Stimulated activated CD8-positive, alpha-beta memory T cell treated with anti-CD3 and anti-CD28 coated beads, Interleukin-15, amount 100 ng/mL, for 24 hours (primary cell): ENCODE results near the gene PPM1G.
A peak's percentile ranks its signal among the peaks of the same experiment; 100 is the strongest.
"Not testable (repeated sequence)": the region's sequence is repeated elsewhere in the genome, so short reads cannot be mapped to it uniquely, and the experiment has no call there.

ENCODE experiments used
- DNase-seq: peaks from one replicate; pipeline ENCODE4 v3.0.0-alpha.2; 2020; ENCODE audit warnings: low read depth

The PPM1G gene

DNA sequence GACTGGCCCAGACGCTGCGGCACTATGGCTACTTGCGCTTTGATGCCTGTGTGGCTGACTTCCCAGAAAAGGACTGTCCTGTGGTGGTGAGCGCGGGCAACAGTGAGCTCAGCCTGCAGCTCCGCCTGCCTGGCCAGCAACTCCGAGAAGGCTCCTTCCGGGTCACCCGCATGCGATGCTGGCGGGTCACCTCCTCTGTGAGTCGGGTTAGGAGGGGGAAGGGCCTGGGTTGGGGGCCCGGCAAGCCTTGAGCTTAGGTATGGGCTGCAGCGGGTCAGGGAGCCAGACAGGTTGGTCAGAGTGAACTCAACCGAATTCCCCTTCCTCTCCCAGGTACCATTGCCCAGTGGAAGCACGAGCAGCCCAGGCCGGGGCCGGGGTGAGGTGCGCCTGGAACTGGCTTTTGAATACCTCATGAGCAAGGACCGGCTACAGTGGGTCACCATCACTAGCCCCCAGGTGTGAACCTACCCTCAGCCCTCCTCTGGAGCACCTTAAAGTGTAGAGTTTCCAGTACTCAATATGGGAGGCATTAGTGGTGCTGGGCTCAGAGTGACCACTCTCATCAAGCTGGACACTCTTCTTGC, 33.8 kb downstream of the PPM1G start:
- no peak for DNase-seq

DNA sequence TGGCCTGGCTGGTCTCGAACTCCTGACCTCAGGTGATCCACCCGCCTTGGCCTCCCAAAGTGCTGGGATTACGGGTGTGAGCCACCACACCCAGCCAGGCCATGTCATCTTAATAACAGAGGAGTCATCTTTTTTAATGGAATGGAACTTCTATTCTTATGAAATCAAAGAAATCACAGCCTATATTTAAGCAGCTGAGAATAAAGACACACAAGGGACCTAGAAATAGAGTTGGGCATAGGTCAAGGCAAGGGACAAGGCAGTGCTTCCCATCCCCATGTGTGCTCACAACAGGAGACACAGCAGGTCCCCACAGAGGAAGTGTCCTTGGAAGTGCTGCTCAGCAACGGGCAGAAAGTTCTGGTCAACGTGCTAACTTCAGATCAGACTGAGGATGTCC, 35.8 kb downstream of the PPM1G start:
- no peak for DNase-seq

DNA sequence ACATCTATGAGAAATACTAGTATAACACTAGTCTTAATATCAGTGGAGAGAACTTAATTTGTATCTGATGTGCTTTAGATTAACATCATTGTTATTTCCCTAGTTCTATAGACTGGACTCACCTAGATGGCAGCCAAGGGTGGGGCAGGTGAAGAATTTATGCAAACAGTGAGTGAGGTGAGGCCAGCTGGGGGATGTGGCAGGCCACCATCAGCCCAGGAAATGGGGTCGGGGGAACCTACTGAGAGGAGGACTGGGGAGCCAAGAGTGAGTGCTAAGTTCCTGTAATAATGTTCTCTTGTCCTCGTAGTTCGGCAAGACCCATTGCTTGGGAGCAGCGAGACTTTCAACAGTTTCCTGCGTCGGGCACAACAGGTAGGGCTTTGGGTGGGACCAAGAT, 36.5 kb downstream of the PPM1G start:
- no peak for DNase-seq

DNA sequence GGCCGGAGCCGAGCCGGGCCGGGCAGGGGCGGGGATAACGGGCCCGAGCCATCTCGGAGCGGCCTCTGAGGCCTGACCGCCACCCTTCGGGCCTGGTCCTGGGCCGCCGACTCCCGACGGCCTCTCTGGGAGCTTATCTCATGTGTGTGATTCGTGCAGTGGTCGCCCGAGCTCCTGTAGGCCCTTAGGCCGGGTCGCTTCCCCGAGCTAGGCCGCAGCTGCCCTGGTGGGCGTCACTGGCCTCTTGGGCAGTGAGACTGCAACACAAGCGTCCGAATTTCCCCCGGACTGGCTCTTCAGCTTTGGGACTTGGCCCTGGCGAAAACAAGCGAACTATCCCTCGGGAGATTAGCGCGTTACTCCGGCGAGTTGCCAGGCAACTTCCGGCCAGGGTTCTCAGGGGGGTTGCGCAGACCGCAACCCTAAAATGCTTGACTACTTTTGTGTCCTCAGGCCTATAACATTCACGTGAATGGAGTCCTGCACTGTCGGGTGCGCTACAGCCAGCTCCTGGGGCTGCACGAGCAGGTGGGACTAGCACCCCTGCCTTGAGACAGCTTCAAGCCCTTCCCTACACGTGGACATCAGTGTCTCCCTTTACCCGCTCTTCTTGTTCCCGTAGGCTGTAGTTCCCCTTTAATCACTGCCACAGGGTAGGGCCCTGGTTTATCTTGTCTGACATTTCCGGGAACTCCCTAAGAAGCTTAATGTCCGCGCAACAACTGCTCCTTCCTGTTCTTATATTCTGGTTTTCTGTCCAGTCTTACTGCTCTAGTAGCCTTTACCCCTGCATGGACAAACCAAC, 38.4 kb downstream of the PPM1G start:
- DNase-seq = no peak

DNA sequence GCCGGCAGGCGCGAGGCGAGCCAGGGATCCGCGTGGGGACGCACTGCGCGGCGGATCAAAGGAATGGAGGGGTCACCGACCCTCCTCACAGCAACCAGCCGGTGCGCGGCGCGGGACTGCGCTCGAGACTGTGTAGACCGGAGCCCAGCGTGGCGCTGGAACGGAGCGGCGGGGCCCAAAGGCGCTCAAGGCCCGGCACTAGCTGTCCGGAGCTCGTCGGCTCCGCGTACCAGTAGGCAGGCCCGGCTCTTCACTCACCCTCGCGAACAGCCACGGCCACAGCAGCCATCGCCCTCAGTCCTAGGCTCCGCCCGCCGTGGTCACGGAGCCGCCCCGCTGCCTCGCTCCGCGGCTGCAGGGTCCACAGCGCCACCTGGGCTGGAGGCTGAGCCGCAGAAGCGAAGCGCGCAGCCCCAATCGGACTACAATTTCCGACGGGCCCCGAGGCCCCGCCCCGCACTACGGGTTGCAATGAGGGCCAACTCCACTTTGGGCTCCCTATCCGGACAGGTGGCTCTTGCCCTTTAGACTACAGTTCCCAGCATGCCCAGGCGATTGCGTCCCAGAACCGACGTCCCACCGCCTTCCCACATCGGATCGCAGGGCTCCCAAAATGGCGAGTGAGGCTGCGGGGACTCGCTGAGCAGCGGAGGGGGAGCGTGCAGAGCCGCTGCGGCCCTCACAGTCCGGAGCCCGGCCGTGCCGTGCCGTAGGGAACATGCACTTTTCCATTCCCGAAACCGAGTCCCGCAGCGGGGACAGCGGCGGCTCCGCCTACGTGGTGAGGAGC, 39.2 kb downstream of the PPM1G start, which contains the start of the genes EIF2B4 and SNX17:
EIF2B4 (minus strand) TSS at position 313 of the 790 bp plus-strand sequence; CDS start at position 289, 24 bp downstream.
SNX17 (plus strand) TSS at position 591 of the 790 bp plus-strand sequence; CDS start at position 719, 128 bp downstream.
- DNase-seq = peak; percentile 97

DNA sequence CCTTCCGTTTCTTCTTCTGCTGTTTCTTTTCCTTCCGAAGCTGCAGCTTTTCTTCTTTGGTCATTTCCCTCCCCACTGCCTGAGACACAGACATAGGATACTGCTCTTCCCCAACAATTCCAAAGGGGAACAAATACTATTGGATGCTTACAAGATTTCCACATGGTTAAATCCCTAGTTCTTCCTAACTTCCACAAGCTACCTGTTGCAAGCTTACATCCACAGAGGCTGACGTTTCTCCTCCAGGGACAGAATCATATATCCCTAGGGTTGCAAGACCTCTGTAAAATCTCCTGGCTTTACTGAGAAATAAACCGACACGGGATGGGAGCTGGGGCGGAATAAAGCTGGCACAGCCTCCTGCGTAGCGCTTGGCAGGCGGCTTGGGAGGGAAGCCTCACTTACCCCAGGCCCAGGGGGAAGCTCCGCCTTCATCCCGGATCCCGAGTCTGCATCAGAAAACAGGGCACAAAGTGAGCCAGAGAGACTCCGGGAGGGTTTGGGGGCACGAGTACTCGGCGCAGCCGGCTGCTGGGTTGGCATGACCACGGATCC, 39.8 kb downstream of the PPM1G start:
- no peak for DNase-seq

DNA sequence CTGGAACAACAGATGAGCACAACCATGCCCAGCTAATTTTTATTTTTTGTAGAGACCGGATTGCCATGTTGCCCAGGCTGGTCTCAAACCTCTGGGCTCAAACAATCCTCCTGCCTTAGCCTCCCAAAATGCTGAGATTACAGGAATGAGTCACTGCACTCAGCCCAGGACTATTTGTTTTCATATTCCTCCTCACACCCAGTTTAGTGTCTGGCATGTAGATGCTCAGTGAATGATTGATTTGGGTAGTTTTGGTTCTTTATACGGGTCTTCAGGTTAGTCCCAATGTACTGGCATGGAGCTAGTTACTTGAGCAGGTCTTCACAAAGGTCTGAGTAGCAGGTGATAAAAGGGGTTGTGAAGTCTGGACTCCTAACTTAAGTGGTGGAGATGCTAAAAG, 45.5 kb downstream of the PPM1G start:
- no peak for DNase-seq

DNA sequence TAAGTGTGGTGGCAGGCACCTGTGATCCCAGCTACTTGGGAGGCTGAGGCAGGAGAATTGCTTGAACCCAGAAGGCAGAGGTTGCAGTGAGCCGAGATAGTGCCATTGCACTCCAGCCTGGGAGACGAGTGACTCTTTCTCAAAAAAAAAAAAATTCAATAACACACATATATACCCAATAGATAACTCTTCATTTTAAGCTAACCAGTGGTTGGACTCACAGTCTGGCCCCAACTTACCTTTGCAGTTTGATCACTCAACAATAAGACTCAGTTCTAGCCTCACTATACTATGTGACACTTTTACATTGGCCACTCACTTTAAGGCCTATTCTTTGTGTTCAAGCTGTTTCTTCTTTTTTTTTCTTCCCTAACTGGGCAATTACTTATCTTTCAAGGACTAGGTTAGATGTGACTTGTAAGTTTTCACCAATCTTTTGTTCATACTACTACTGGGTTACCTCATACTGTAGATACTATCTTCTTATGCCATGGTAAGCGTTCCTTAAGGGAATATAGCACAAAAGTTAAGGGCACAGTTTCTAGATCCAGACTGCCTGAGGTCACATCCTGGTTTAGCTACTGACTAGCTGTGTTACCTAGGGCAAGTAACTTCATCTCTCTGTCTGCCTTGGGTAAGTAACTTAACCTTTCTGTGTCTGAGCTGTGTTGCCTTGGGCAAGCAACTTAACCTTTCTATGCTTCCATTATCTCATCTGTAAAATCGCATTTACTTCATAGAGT, 46.5 kb downstream of the PPM1G start:
- DNase-seq = no peak

DNA sequence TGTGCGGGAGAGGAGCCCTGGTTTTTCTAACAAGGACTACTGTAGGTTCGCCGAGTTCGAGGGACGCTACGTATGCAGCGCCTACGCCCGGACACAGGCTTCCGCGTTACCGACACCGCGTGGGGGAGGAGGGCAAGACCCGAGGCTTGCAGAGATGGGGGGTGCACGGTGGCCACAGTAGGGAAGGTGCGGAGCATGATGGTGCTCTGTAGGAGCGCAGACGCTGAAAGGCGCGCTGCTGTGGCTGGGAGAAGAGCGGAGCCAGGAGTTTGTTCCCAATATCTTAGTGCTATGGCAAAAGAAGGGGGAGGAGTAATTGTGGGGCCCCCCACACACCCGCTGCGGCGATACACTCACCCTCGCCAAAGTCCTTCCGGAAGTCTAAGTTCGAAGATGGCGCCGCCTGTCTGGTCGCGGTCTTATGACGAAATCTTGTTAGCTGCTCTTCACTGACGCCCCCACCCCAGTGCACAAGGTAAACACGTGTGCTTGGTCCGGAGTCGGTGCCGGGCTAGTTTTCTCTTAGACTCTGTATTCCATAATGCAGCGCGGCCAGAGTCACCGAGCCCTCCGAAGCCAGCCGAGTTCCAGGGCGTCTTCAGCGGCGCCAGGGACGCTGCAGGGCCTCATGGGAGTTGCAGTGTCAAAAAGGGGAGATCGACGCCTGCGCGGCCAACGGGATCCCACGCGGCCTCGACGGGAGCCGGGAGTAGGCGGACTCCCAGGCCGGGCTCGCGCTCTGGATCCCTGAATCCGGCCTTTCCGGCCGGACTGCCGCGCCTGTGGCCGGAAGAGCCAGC, 52.8 kb downstream of the PPM1G start, which contains the start of gene GTF3C2:
GTF3C2 (minus strand) TSS at position 383 of the 800 bp plus-strand sequence. CDS start 13,210 bp downstream, outside the sequence.
- peak; percentile 77 for DNase-seq

DNA sequence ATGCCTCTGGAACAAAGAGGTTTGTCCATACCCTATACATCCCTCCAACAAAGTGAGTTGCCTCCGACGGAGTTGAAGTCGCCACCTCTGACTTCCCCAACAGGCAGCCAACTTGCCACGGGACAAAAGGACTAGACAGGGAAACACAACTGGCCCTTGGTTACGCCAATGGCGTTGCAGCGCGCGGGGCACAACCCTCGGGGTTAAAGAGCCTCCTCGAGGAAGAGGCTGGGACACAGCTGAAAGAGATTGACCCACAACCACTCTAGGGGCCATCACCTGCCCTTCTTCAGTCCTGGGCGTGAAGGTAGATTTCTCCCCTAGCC, 53.4 kb downstream of the PPM1G start:
- DNase-seq = no peak

DNA sequence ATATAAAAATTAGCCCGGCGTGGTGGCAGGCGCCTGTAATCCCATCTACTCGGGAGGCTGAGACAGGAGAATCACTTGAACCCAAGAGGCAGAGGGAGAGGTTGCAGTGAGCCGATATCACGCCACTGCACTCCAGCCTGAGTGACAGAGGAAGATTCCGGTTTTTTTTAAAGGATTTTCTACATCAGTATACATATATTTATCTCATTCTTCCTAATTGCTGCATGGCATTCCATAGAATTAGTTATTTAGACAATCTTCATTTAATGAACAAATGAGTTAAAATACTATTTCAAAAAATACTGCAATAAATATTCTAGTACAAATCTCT, 54.8 kb downstream of the PPM1G start:
- no peak for DNase-seq

DNA sequence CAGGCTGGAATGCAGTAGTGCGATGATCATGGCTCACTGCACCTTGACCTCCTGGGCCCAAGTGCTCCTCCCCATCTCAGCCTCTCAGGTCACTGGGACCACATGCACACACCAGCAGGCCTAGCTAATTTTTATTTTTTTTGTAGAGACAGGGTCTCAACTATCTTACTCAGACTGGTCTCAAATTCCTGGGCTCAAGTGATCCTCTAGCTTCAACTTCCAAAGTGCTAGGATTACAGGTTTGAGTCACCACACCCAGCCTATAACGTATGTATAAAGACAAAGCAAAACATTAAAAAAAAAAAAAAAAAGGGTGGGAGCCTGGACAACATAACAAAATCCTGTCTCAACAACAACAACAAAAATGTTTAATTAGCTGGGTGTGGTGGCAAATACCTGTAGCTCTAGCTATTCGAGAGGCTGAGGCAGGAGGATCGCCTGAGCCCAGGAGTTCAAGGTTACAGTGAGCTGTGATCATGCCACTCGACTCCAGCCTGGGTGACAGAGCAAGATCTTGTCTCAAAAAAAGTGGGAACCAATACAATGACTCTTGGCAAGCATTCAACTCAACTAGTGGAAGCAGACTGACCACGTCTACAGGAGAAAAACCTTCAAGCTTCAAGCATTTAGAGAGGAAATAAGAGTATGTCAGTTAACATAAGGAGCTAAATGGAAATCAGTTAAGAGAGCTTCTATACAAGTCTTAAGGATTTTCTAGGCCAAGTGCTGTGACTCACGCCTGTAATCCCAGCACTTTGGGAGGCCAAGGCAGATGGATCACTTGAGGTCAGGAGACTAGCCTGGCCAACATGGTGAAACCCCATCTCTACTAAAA, 55.4 kb downstream of the PPM1G start:
- DNase-seq = no peak

DNA sequence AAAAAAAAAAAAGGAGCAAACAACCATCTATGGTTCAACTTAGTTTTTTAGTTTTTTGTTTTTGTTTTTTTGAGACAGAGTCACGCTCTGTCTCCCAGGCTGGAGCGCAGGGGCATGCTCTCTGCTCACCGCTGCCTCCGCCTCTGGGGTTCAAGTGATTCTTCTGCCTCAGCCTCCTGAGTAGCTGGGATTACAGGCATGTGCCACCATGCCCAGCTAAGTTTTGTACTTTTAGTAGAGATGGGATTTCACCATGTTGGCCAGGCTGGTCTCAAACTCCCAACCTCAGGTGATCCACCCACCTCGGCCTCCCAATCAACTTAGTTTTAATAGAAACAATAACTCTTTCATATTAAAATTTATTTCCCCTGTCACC, 56.0 kb downstream of the PPM1G start:
- not testable (repeated sequence) for DNase-seq

DNA sequence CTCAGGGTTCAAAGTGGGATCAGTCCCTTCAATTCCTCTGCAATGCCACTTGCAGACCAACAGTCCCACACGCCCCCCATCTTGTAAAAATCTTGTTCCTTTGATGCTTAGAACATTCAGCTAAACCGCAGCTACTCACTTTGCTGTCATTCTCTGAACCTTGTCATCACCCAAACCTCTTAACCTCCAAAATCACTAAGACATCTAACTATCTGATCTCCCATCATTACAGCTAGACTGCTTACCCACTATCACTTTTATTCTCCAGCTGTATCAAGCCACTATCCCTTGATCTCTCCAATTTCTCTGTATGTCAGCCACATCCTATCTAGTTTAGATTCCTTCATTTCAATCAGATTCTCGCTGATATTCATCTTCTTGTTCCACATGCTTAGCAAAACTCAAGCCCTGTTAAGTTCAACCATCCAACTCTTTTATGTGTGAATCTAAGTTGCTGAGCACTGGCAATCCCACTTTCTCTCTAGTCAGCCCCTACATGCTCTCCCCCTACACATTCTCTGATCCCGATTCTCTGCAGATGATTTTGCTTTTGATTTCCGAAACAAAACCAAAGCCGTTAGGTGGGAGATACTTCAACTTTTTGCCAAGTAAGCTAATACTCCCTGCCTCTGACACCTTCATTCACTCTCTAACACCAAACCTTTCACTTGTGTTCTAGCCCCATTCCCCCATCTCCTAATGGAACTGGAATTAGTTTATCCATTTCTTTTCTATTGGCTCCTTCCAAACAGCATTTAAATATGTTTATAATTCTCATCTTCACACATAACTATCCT, 57.4 kb downstream of the PPM1G start:
- no peak for DNase-seq

DNA sequence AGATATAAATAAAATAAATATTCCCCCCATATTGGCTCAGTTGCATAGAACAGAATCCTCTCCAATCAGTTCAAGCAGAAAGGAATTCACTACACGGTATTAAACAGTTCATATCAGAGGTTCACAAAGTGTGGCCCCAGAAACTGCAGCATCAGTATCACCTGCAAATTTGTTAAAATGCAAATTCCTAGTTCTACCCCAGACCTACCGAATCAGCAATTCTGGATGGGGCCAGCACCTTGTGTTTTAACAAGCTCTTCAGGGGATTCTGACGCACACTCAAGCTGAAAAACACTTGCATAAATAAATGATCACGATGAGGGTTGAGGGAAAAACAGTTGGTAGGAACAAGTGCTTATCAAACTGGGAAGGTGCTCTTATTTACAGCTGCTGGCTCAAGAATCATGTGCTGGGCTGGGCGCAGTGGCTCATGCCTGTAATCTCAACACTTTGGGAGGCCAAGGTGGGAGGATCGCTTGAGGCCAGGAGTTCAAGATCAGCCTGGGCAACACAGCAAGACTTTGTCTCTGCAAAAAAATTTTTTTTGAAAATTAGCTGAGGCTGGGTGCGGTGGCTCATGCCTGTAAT, 59.2 kb downstream of the PPM1G start:
- no peak for DNase-seq

DNA sequence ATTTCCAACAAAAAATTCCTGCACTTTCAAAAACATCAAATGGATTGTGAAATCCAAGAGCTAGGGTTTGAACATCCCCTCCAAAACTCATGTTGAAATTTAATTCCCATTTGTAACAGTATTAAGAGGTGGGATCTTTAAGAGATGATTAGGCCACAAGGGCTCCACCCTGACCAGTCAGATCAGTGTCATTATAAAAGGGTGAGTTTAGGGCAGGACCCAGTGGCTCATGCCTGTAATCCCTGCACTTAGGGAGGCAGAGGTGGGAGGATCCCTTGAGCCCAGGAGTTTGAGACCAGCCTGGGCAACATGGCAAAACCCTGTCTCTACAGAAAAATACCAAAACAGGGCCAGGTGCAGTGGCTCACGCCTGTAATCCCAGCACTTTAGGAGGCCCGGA, 61.8 kb downstream of the PPM1G start:
- DNase-seq = no peak

DNA sequence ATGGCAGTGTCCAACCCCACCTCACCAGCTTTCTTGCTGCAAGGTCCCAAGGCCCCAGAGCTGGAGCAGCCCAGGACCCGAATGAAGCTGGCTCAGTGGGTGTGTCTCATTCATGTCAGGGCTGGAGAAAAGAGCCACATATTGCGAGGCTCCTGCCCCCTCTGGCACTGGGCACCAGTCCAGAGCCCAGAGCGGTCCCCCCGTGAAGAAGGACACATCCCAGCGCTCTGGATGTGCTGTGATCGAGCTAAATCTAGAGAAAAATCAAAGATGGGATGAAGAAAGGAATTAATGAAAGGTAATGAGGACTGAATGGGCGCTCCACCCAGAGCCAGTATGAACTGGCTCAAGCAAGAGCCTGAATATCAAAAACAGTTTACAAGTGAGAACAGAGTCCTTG, 73.2 kb downstream of the PPM1G start:
- DNase-seq = no peak

DNA sequence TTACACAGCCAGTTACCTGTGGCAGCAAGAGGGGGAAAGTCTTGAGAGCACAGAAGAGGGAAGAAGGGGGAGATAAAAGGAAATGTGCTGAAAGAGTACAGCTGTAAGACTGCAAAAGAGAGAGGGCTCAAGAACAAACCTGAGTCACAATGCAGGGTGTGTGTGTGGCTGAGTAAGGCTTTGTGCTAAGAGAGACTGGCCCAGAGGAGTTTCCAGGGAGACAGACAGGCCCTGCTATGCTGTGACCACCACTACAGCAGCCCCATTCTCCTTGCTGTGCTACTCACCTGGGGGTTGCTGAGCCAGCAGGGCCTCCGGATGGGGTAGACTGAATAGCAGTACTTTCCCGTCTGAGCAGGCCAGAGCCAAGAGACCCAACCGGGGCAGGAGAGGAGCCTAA, 74.1 kb downstream of the PPM1G start:
- DNase-seq = no peak
